Activated CD4-positive, alpha-beta T cell treated with anti-CD3 and anti-CD28 coated beads for 36 hours (primary cell): ENCODE measurements around the gene FPGT. TPM values are rescaled to one million over a fixed set of nuclear protein-coding genes. Genes with fewer than 3 reads are reported as not detected.
"Not testable (repeated sequence)": the region's sequence is repeated elsewhere in the genome, so short reads cannot be mapped to it uniquely, and the experiment has no call there.

Experiments used
- ATAC-seq: fragments of 200-7000 bp; cut with Tn5 transposase; one replicate; pipeline ENCODE4 v1.10.0; 2021; ENCODE audit warnings: mild to moderate bottlenecking, moderate library complexity
- CTCF ChIA-PET: fragments of 350-600 bp; sonication (Branson Sonifier 250); formaldehyde crosslinking; loops from one replicate; lab custom pipeline; 2021; ENCODE audit warnings: antibody characterized with exemption; lab: Charles Lee
- POLR2A ChIA-PET: fragments of 350-600 bp; sonication (Branson Sonifier 250); formaldehyde crosslinking; loops from one replicate; lab custom pipeline; 2021; ENCODE audit warnings: antibody characterized with exemption, inconsistent platforms; lab: Charles Lee
- DNase-seq: peaks from one replicate; pipeline ENCODE4 v3.0.0-alpha.2; 2020
- H3K27ac Mint-ChIP-seq: one replicate; pipeline ENCODE4 v1.8.0; 2021; ENCODE audit warnings: mixed read lengths
- H3K27me3 Mint-ChIP-seq: one replicate; pipeline ENCODE4 v1.8.0; 2021; ENCODE audit warnings: mixed read lengths
- H3K36me3 Mint-ChIP-seq: one replicate; pipeline ENCODE4 v1.8.0; 2021; ENCODE audit warnings: low read depth, mixed read lengths
- H3K4me1 Mint-ChIP-seq: one replicate; pipeline ENCODE4 v1.8.0; 2021; ENCODE audit warnings: mixed read lengths
- H3K4me3 Mint-ChIP-seq: one replicate; pipeline ENCODE4 v1.8.0; 2021; ENCODE audit warnings: mild to moderate bottlenecking, moderate library complexity, mixed read lengths
- H3K9me3 Mint-ChIP-seq: one replicate; pipeline ENCODE4 v1.8.0; 2021; ENCODE audit warnings: low read depth, mixed read lengths
- intact Hi-C, 2 experiments: fragments of 100-400 bp; cut with DNase I in 1 of 2; cut with micrococcal nuclease in 1 of 2; formaldehyde crosslinking; loops; one replicate each; pipeline versions ENCODE4 v1.14.2 to v1.15.1; 2022 to 2024; cut with DNase I, micrococcal nuclease
- total RNA-seq, 2 experiments: library from RNA; stranded (reverse); gene quantifications; one replicate each; pipeline ENCODE4 v1.2.3, GENCODE V29; 2021

FPGT gene
- total RNA-seq, result 10 to 100 TPM; 12.5 to 13.9 TPM

- Mint-ChIP-seq H3K27me3 (no peaks in the 10 kb centered on the region), H3K9me3 (no peaks in the 10 kb centered on the region), H3K27ac (peak within 1 kb of the TSS; percentile 95), H3K4me3 (peak within 1 kb of the TSS; percentile 85), H3K4me1 (peaks cover 15% of the 10 kb centered on the region), H3K36me3 (peaks cover 9% of the 10 kb centered on the region)
- intact Hi-C loops, result loop anchor here (1.0 to 5.0 kb wide), 3 partner anchors 535 to 1916 kb away; partner anchors contain the start of genes CRYZ (in 2 of the 2), TYW3 (in 2 of the 2), ACADM (in 1 of the 2) and NEGR1 (in 1 of the 2)
- POLR2A ChIA-PET, result no interaction called here
- CTCF ChIA-PET, result no interaction called here
- DNase-seq (peak; percentile 97), ATAC-seq (peak; percentile 96)
Measured at GRCh38 chr1:74197657-74198552, at the start of gene FPGT, which contains the start of gene LRRIQ3. FPGT (plus strand) TSS chr1:74198242; CDS start chr1:74198279, 37 bp downstream. LRRIQ3 (minus strand) TSS chr1:74198176; CDS start chr1:74183684, 14,492 bp downstream.

GRCh38 chr1:74160046-74160445 is 38.0 kb upstream of the FPGT start:
- Mint-ChIP-seq H3K27ac (no peak overlapping the region), H3K27me3 (no peaks in the 10 kb centered on the region), H3K4me1 (no peaks in the 10 kb centered on the region), H3K4me3 (no peak overlapping the region), H3K9me3 (no peaks in the 10 kb centered on the region), H3K36me3 (no peaks in the 10 kb centered on the region)
- POLR2A ChIA-PET, result no interaction called here
- intact Hi-C loops, result no loop called here
- no peak for DNase-seq
- no peak for ATAC-seq
- CTCF ChIA-PET, result no interaction called here

GRCh38 chr1:74161497-74161896 is 36.5 kb upstream of the FPGT start:
- H3K27ac Mint-ChIP-seq, result no peak overlapping the region
- intact Hi-C loops, result no loop called here
- no peaks in the 10 kb centered on the region for H3K36me3 Mint-ChIP-seq
- ATAC-seq, result no peak
- no peak overlapping the region for H3K4me3 Mint-ChIP-seq
- ChIA-PET POLR2A (no interaction called here), CTCF (interaction anchor here (0.6 kb wide), 1 partner anchor 19 kb away, joined by 3 read pairs; no protein-coding TSS in a partner anchor)
- H3K9me3 Mint-ChIP-seq, result peaks cover 3% of the 10 kb centered on the region
- H3K4me1 Mint-ChIP-seq, result no peaks in the 10 kb centered on the region
- no peaks in the 10 kb centered on the region for H3K27me3 Mint-ChIP-seq
- DNase-seq, result no peak

DNA sequence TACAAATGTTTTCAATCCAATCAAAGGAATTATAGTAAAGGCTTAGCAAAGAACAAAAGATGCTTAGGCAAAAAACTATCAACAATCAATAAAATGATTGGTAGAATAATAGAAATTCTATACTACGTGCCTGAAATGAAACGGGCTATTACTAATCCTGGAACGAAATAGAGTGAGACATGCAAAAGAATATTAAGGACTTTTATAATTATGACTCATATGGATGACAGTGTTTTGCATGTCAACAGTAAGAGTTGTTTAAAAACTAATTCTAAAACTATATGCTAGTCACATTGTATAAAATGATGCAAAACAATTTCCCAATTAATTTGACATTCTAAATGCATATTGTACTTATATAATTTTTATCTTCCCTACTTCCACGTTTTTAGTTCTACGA is 35.7 kb upstream of the FPGT start:
- peaks cover 3% of the 10 kb centered on the region for H3K9me3 Mint-ChIP-seq
- no peaks in the 10 kb centered on the region for H3K36me3 Mint-ChIP-seq
- no peaks in the 10 kb centered on the region for H3K27me3 Mint-ChIP-seq
- intact Hi-C loops, result no loop called here
- DNase-seq (no peak), ATAC-seq (no peak)
- no peak overlapping the region for H3K4me3 Mint-ChIP-seq
- no peak overlapping the region for H3K27ac Mint-ChIP-seq
- CTCF ChIA-PET, result no interaction called here
- H3K4me1 Mint-ChIP-seq, result no peaks in the 10 kb centered on the region
- POLR2A ChIA-PET, result no interaction called here

DNA sequence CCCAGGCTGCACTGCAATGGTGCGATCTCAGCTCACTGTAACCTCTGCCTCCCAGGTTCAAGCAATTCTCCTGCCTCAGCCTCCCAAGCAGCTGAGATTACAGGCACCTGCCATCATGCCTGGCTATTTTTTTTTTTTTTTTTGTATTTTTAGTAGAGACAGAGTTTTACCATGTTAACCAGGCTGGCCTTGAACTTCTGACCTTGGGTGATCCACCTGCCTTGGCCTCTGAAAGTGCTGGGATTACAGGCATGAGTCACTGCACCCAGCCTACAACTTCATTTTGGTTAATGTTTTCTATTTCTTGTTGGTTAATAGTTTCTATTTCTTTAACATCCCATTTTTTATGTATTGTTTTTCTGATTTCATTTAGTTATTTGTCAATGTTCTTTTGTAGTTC is 23.6 kb upstream of the FPGT start:
- ATAC-seq, H3K27ac Mint-ChIP-seq, CTCF ChIA-PET, H3K4me1 Mint-ChIP-seq, H3K4me3 Mint-ChIP-seq, H3K36me3 Mint-ChIP-seq, H3K27me3 Mint-ChIP-seq, intact Hi-C loops, DNase-seq, POLR2A ChIA-PET: not testable (repeated sequence)
- H3K9me3 Mint-ChIP-seq, result peaks cover 19% of the 10 kb centered on the region

DNA sequence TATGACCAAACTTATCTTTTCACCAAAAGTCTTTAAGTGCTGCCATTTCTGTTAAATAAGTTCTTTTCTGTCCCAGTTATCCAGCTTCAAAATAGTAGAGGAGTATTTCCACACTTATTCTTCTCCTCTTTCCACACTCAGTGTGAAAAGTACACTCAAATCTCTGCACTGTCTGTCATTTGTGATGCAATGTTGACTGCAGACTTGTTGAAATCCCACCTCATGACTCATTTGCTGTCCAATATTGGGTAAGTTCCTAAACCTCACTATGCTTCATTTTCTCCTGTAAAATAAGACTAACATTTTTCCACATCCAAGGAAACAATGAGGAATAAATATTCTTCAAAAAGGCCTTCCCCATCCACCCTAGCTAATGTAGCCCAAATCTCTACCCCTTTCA is 17.6 kb upstream of the FPGT start:
- Mint-ChIP-seq H3K4me3 (no peak overlapping the region), H3K36me3 (no peaks in the 10 kb centered on the region), H3K27ac (no peak overlapping the region), H3K27me3 (no peaks in the 10 kb centered on the region), H3K9me3 (peaks cover 2% of the 10 kb centered on the region), H3K4me1 (no peaks in the 10 kb centered on the region)
- DNase-seq (no peak), ATAC-seq (no peak)
- intact Hi-C loops, result no loop called here
- POLR2A ChIA-PET, result no interaction called here
- CTCF ChIA-PET, result interaction anchor here (0.9 kb wide), 1 partner anchor 19 kb away, joined by 3 read pairs; no protein-coding TSS in a partner anchor

DNA sequence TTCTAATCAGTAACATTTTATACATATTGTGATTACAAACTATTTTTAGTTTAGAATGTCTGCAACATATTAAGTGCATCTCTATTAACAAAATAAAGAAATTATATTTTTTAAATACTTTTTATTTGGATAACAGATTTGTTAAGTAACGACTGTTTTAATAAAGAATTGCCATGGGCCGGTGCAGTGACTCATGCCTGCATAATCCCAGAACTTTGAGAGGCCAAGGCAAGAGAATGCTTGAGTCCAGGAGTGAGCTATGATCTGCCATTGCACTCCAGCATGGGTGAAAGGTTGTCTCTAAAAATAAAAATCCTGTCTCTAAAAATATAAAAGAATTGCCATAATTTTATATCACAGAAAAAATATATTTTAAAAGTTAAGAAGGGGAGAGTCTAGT is 4.1 kb upstream of the FPGT start:
- Mint-ChIP-seq H3K4me1 (peaks cover 7% of the 10 kb centered on the region), H3K4me3 (no peak overlapping the region), H3K36me3 (no peaks in the 10 kb centered on the region), H3K27me3 (no peaks in the 10 kb centered on the region), H3K9me3 (peaks cover 5% of the 10 kb centered on the region), H3K27ac (no peak overlapping the region)
- ChIA-PET CTCF (no interaction called here), POLR2A (no interaction called here)
- ATAC-seq (no peak), DNase-seq (no peak)
- intact Hi-C loops, result no loop called here

DNA sequence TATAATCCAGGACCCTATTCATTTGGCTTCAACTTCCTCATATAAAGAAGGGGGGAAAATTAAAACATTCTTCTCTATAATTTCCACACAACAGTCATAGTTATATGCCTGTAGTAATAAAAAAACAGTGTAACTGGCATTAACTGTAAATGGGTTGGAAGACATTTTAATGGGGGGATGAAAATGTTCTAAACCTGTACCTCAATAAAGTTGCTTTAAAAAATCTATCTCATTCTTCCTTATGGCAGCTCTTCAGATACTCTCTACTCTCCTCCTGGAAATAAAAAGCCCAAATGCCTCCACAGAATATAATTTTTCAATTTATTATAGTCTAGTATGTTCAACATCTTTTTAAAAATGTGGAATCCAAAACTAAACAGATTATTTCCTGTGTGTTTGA is 2.7 kb upstream of the FPGT start:
- no peak overlapping the region for H3K27ac Mint-ChIP-seq

GRCh38 chr1:74197255-74197654 is 787 bp upstream of the FPGT start:
- Mint-ChIP-seq H3K27me3 (no peaks in the 10 kb centered on the region), H3K9me3 (no peaks in the 10 kb centered on the region), H3K4me3 (peak overlapping the region; percentile 85), H3K27ac (peak overlapping the region; percentile 95), H3K36me3 (peaks cover 9% of the 10 kb centered on the region), H3K4me1 (peaks cover 15% of the 10 kb centered on the region)
- no peak for ATAC-seq
- CTCF ChIA-PET, result no interaction called here
- POLR2A ChIA-PET, result no interaction called here
- no peak for DNase-seq
- intact Hi-C loops, result loop anchor here in 1 of 2 experiments (5.0 kb wide), 1 partner anchor 1915 kb away; the partner anchor contains the start of gene NEGR1

More for the DNA sequence above, 2.7 kb upstream of the FPGT start:
- H3K9me3 Mint-ChIP-seq, result peaks cover under 1% of the 10 kb centered on the region
- no peak for ATAC-seq
- intact Hi-C loops, result loop anchor here in 1 of 2 experiments (5.0 kb wide), 1 partner anchor 1913 kb away; the partner anchor contains the start of gene NEGR1
- DNase-seq, result no peak
- H3K4me1 Mint-ChIP-seq, result peaks cover 15% of the 10 kb centered on the region
- CTCF ChIA-PET, result no interaction called here
- no peak overlapping the region for H3K4me3 Mint-ChIP-seq
- POLR2A ChIA-PET, result no interaction called here
- H3K36me3 Mint-ChIP-seq, result peaks cover 2% of the 10 kb centered on the region
- H3K27me3 Mint-ChIP-seq, result no peaks in the 10 kb centered on the region

DNA sequence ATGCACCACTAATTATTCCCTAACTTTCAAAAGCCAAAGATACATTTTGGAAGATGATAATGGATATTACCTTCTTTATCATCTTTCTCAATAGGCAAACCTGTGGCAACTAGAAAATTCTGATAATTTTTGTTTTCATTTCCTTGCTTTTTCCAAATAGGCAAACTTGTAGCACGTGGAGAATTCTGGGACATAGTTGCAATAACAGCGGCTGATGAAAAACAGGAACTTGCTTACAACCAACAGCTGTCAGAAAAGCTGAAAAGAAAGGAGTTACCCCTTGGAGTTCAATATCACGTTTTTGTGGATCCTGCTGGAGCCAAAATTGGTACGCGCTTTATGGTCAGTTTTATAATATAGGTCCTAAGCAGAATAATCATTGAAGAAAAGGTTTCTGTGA is 1.5 kb downstream of the FPGT start:
- intact Hi-C loops, result loop anchor here (2.0 to 5.0 kb wide), 2 partner anchors 533 to 1917 kb away; partner anchors contain the start of genes CRYZ (in 2 of the 2), TYW3 (in 2 of the 2) and NEGR1 (in 1 of the 2)

GRCh38 chr1:74205266-74205665 is 7.2 kb downstream of the FPGT start:
- intact Hi-C loops, result no loop called here
- peaks cover 19% of the 10 kb centered on the region for H3K36me3 Mint-ChIP-seq
- no peaks in the 10 kb centered on the region for H3K27me3 Mint-ChIP-seq
- no peak overlapping the region for H3K4me3 Mint-ChIP-seq
- DNase-seq (no peak), ATAC-seq (no peak)
- no peak overlapping the region for H3K27ac Mint-ChIP-seq
- ChIA-PET POLR2A (interaction anchor here (0.6 kb wide), 1 partner anchor 1451 kb away, joined by 5 read pairs; no protein-coding TSS in a partner anchor), CTCF (interaction anchor here (0.9 kb wide), 1 partner anchor 12 kb away, joined by 3 read pairs; no protein-coding TSS in a partner anchor)
- H3K9me3 Mint-ChIP-seq, result no peaks in the 10 kb centered on the region
- no peaks in the 10 kb centered on the region for H3K4me1 Mint-ChIP-seq

More for the DNA sequence above, 1.5 kb downstream of the FPGT start:
- H3K4me3 Mint-ChIP-seq, result peak overlapping the region; percentile 85
- ChIA-PET CTCF (interaction anchor here (0.6 kb wide), 1 partner anchor 93 kb away, joined by 3 read pairs; no protein-coding TSS in a partner anchor), POLR2A (no interaction called here)
- peaks cover 11% of the 10 kb centered on the region for H3K36me3 Mint-ChIP-seq
- H3K9me3 Mint-ChIP-seq, result no peaks in the 10 kb centered on the region
- DNase-seq (no peak), ATAC-seq (no peak)
- no peak overlapping the region for H3K27ac Mint-ChIP-seq
- no peaks in the 10 kb centered on the region for H3K27me3 Mint-ChIP-seq
- peaks cover 15% of the 10 kb centered on the region for H3K4me1 Mint-ChIP-seq
